Hematopoietic multipotent progenitor cell treated with erythropoietin and hydrocortisone succinate and interleukin-3 and kit ligand, for 8 days (in vitro differentiated cells): ENCODE data around the gene PGP.
"Not testable (repeated sequence)": the region's sequence is repeated elsewhere in the genome, so short reads cannot be mapped to it uniquely, and the experiment has no call there.

ENCODE experiments used
- DNase-seq: peaks from one replicate; pipeline ENCODE4 v3.0.0-alpha.2; 2015

PGP gene

GRCh38 chr16:2213817-2214718 lies 572 bp downstream of the PGP start:
- no peak for DNase-seq

- no peak for DNase-seq
Measured at GRCh38 chr16:2212362-2213324, 2.0 kb downstream of the PGP start.

GRCh38 chr16:2211923-2212347 lies 2.7 kb downstream of the PGP start:
- DNase-seq: no peak

GRCh38 chr16:2210386-2211365 lies 4.0 kb downstream of the PGP start, which contains the start of gene BRICD5:
Gene BRICD5 (minus strand): TSS chr16:2210863. CDS start chr16:2210833, 30 bp downstream.
- no peak for DNase-seq

- DNase-seq: no peak
Measured at GRCh38 chr16:2210009-2210332, 4.7 kb downstream of the PGP start.

GRCh38 chr16:2209258-2210008 lies 5.2 kb downstream of the PGP start:
- DNase-seq: no peak

- no peak for DNase-seq
Measured at GRCh38 chr16:2208772-2209171, 5.9 kb downstream of the PGP start.

- no peak for DNase-seq
Measured at GRCh38 chr16:2208308-2208707, 6.3 kb downstream of the PGP start.

GRCh38 chr16:2207872-2208271 lies 6.8 kb downstream of the PGP start:
- no peak for DNase-seq

GRCh38 chr16:2206780-2207433 lies 7.7 kb downstream of the PGP start:
- no peak for DNase-seq

- no peak for DNase-seq
Measured at GRCh38 chr16:2206420-2206779, 8.2 kb downstream of the PGP start.

GRCh38 chr16:2205967-2206313 lies 8.7 kb downstream of the PGP start:
- no peak for DNase-seq

- peak; percentile 87 for DNase-seq
Measured at GRCh38 chr16:2205104-2205966, 9.3 kb downstream of the PGP start, which contains the start of gene MLST8. Gene MLST8 (plus strand): TSS chr16:2205454. CDS start chr16:2206086, 632 bp downstream.

GRCh38 chr16:2204416-2205103 lies 10.1 kb downstream of the PGP start:
- DNase-seq: no peak

GRCh38 chr16:2203119-2203688 lies 11.4 kb downstream of the PGP start:
- not testable (repeated sequence) for DNase-seq

- DNase-seq: no peak
Measured at GRCh38 chr16:2200313-2200712, 14.3 kb downstream of the PGP start.

GRCh38 chr16:2199621-2200139 lies 15.0 kb downstream of the PGP start:
- DNase-seq: no peak

GRCh38 chr16:2199095-2199494 lies 15.5 kb downstream of the PGP start:
- no peak for DNase-seq

GRCh38 chr16:2198283-2198682 lies 16.4 kb downstream of the PGP start:
- DNase-seq: no peak
